Neural cell (in vitro differentiated cells): ENCODE measurements around the gene TRIM60. TPM values are rescaled to one million over a fixed set of nuclear protein-coding genes. Genes with fewer than 3 reads are reported as not detected.

Source experiments
- H2AFZ ChIP-seq: fragments of 200-600, 300-800 bp; sonication (generic), shearing (Covaris generic); 2 replicates; pipeline ENCODE4 v1.6.0; 2014; ENCODE audit warnings: low read depth, mild to moderate bottlenecking, antibody characterized with exemption, low read length, moderate library complexity
- H3F3A ChIP-seq: fragments of 200-600 bp; shearing (Covaris generic); 2 replicates; pipeline ENCODE4 v1.6.1; 2016; ENCODE audit warnings: mild to moderate bottlenecking, moderate library complexity, mixed read lengths, antibody characterized with exemption, low read length; ENCODE audit not compliant: insufficient read depth, poor library complexity, severe bottlenecking
- H3K27ac ChIP-seq: fragments of 200-600, 300-800 bp; sonication (generic), shearing (Covaris generic); 2 replicates; pipeline ENCODE4 v1.5.1; 2014; ENCODE audit warnings: mild to moderate bottlenecking, low read length, moderate library complexity
- H3K27me3 ChIP-seq: fragments of 300-800, 200-600 bp; sonication (generic), shearing (Covaris generic); 2 replicates; pipeline ENCODE4 v1.6.0; 2014; ENCODE audit warnings: mild to moderate bottlenecking, low read depth, low read length, moderate library complexity; ENCODE audit not compliant: insufficient read depth
- H3K36me3 ChIP-seq: fragments of 300-800, 200-600 bp; sonication (generic), shearing (Covaris generic); 2 replicates; pipeline ENCODE4 v1.5.1; 2014; ENCODE audit warnings: mild to moderate bottlenecking, antibody characterized with exemption, low read length, moderate library complexity; ENCODE audit not compliant: insufficient read depth
- H3K4me2 ChIP-seq: fragments of 300-800, 200-600 bp; sonication (generic), shearing (Covaris generic); 2 replicates; pipeline ENCODE4 v1.6.0; 2014; ENCODE audit warnings: mild to moderate bottlenecking, low read length
- H3K4me3 ChIP-seq: fragments of 300-800, 200-600 bp; sonication (generic), shearing (Covaris generic); 2 replicates; pipeline ENCODE4 v1.5.1; 2014; ENCODE audit warnings: mild to moderate bottlenecking, low read length, moderate library complexity
- H3K79me2 ChIP-seq: fragments of 200-600 bp; shearing (Covaris generic); replicated peaks from 2 replicates; pipeline ENCODE4 v1.6.0; 2014; ENCODE audit warnings: mild to moderate bottlenecking, low read length, moderate library complexity; ENCODE audit not compliant: insufficient read depth
- H3K9ac ChIP-seq: fragments of 300-800, 200-600 bp; sonication (generic), shearing (Covaris generic); 2 replicates; pipeline ENCODE4 v1.6.1; 2016; ENCODE audit warnings: mild to moderate bottlenecking, low read length, mixed read lengths
- H3K9me2 ChIP-seq: fragments of 200-600 bp; shearing (Covaris generic); 2 replicates; pipeline ENCODE4 v1.6.1; 2016; ENCODE audit warnings: mild to moderate bottlenecking, low read length, mixed read lengths; ENCODE audit not compliant: insufficient read depth
- H3K9me3 ChIP-seq: fragments of 200-600, 300-800 bp; sonication (generic), shearing (Covaris generic); 2 replicates; pipeline ENCODE4 v1.6.1; 2016; ENCODE audit warnings: mild to moderate bottlenecking, mixed run types, low read length, moderate library complexity, mixed read lengths
- H4K20me1 ChIP-seq: fragments of 200-600 bp; shearing (Covaris generic); 2 replicates; pipeline ENCODE4 v1.6.1; 2016; ENCODE audit warnings: mild to moderate bottlenecking, mixed run types; ENCODE audit not compliant: insufficient read depth
- EP300 ChIP-seq: fragments of 450-650 bp; conservative IDR thresholded peaks from 2 replicates; pipeline ENCODE4 v1.6.1; 2014; ENCODE audit warnings: antibody characterized with exemption, mild to moderate bottlenecking, moderate library complexity; ENCODE audit not compliant: poor library complexity, severe bottlenecking
- EZH2 ChIP-seq: fragments of 200-600, 300-800 bp; shearing (Covaris generic), sonication (generic); IDR thresholded peaks from 2 replicates; pipeline ENCODE4 v1.6.1; 2014; ENCODE audit warnings: antibody characterized with exemption, low read length, borderline replicate concordance, mild to moderate bottlenecking; ENCODE audit not compliant: insufficient read depth, poor library complexity, severe bottlenecking
- MXI1 ChIP-seq: fragments of 450-650 bp; conservative IDR thresholded peaks from 2 replicates; pipeline ENCODE4 v1.6.1; 2014; ENCODE audit warnings: antibody characterized with exemption, mild to moderate bottlenecking; ENCODE audit not compliant: poor library complexity, severe bottlenecking
- POLR2AphosphoS5 ChIP-seq: IDR thresholded peaks from 2 replicates; pipeline ENCODE4 v1.6.1; 2012
- RAD21 ChIP-seq: fragments of 450-650 bp; conservative IDR thresholded peaks from 2 replicates; pipeline ENCODE4 v1.6.1; 2014; ENCODE audit warnings: antibody characterized with exemption, mild to moderate bottlenecking, moderate library complexity
- SMC3 ChIP-seq: fragments of 450-650 bp; conservative IDR thresholded peaks from 2 replicates; pipeline ENCODE4 v1.6.1; 2014; ENCODE audit warnings: antibody characterized with exemption, mild to moderate bottlenecking, moderate library complexity; ENCODE audit not compliant: poor library complexity
- TAF1 ChIP-seq: IDR thresholded peaks from 2 replicates; pipeline ENCODE4 v1.6.1; 2012; ENCODE audit warnings: low read depth
- polyA plus RNA-seq: library from polyadenylated mRNA; depleted of rRNA; stranded (reverse); fragments of >200 nt; gene quantifications from 2 replicates; pipeline ENCODE4 v1.2.3, GENCODE V29; 2014
- TF ChIP-seq, protein P1 (sequence below): IDR thresholded peaks from 2 replicates; pipeline ENCODE4 v1.6.1; 2012; ENCODE audit warnings: borderline replicate concordance
- TF ChIP-seq, protein P2 (sequence below): fragments of 450-650 bp; IDR thresholded peaks from 2 replicates; pipeline ENCODE4 v1.5.1; 2014; ENCODE audit warnings: antibody characterized with exemption, mild to moderate bottlenecking, moderate library complexity; ENCODE audit not compliant: poor library complexity, severe bottlenecking

The TRIM60 gene
- polyA plus RNA-seq, 1 donor from 2014 or later = not detected

DNA sequence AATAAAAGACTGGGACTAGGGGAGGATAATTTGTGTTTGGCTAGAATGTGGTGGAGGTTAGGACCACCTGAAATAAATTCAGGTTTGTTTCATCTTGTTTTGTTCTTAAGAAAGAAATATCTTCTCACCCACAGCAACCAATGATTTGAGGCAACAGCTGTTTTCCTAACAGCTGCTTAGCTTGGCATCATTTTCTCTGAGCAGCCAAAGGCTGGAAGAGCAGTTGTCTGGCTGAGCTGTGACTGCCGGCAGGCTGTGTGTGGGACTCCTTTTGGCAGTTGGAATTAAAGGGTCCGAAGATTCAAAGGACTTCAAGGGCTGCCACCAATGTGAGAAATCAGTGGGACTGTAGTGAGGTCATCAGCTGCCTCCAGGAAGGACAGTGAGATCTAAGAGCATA lies 26.9 kb downstream of the TRIM60 start:
- Histone ChIP-seq H3K27me3 (no peaks in the 10 kb centered on the region), H3K36me3 (no peaks in the 10 kb centered on the region), H3K9me3 (no peaks in the 10 kb centered on the region), H3F3A (no peaks in the 10 kb centered on the region), H2AFZ (no peak overlapping the region), H4K20me1 (no peaks in the 10 kb centered on the region), H3K9me2 (no peaks in the 10 kb centered on the region), H3K9ac (no peak overlapping the region), H3K4me3 (no peak overlapping the region), H3K27ac (no peak overlapping the region), H3K4me2 (no peak overlapping the region), H3K79me2 (no peaks in the 10 kb centered on the region)
- TF ChIP-seq POLR2AphosphoS5 (no peak), EP300 (no peak), EZH2 (no peak), TAF1 (no peak)

DNA sequence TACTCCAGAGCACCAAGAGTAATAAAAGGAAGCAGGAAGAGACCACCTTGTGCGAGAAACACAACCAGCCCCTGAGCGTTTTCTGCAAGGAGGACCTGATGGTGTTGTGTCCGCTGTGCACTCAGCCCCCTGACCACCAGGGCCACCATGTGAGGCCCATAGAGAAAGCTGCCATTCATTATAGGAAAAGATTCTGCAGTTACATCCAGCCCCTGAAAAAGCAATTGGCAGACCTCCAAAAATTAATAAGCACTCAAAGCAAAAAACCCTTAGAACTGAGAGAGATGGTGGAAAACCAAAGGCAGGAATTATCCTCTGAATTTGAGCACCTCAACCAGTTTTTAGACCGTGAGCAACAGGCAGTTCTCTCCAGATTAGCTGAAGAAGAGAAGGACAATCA lies 27.6 kb downstream of the TRIM60 start:
- no peak overlapping the region for H3K4me2 ChIP-seq
- H3K79me2 ChIP-seq = no peaks in the 10 kb centered on the region
- no peaks in the 10 kb centered on the region for H3K9me3 ChIP-seq
- H3K27me3 ChIP-seq = no peaks in the 10 kb centered on the region
- TF ChIP-seq POLR2AphosphoS5 (no peak), EZH2 (no peak), MXI1 (no peak), EP300 (no peak), RAD21 (no peak), SMC3 (no peak), TAF1 (no peak)
- TF ChIP-seq, protein P1, sequence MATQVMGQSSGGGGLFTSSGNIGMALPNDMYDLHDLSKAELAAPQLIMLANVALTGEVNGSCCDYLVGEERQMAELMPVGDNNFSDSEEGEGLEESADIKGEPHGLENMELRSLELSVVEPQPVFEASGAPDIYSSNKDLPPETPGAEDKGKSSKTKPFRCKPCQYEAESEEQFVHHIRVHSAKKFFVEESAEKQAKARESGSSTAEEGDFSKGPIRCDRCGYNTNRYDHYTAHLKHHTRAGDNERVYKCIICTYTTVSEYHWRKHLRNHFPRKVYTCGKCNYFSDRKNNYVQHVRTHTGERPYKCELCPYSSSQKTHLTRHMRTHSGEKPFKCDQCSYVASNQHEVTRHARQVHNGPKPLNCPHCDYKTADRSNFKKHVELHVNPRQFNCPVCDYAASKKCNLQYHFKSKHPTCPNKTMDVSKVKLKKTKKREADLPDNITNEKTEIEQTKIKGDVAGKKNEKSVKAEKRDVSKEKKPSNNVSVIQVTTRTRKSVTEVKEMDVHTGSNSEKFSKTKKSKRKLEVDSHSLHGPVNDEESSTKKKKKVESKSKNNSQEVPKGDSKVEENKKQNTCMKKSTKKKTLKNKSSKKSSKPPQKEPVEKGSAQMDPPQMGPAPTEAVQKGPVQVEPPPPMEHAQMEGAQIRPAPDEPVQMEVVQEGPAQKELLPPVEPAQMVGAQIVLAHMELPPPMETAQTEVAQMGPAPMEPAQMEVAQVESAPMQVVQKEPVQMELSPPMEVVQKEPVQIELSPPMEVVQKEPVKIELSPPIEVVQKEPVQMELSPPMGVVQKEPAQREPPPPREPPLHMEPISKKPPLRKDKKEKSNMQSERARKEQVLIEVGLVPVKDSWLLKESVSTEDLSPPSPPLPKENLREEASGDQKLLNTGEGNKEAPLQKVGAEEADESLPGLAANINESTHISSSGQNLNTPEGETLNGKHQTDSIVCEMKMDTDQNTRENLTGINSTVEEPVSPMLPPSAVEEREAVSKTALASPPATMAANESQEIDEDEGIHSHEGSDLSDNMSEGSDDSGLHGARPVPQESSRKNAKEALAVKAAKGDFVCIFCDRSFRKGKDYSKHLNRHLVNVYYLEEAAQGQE = no peak
- TF ChIP-seq, protein P2, sequence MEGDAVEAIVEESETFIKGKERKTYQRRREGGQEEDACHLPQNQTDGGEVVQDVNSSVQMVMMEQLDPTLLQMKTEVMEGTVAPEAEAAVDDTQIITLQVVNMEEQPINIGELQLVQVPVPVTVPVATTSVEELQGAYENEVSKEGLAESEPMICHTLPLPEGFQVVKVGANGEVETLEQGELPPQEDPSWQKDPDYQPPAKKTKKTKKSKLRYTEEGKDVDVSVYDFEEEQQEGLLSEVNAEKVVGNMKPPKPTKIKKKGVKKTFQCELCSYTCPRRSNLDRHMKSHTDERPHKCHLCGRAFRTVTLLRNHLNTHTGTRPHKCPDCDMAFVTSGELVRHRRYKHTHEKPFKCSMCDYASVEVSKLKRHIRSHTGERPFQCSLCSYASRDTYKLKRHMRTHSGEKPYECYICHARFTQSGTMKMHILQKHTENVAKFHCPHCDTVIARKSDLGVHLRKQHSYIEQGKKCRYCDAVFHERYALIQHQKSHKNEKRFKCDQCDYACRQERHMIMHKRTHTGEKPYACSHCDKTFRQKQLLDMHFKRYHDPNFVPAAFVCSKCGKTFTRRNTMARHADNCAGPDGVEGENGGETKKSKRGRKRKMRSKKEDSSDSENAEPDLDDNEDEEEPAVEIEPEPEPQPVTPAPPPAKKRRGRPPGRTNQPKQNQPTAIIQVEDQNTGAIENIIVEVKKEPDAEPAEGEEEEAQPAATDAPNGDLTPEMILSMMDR = no peak
- H3K9ac ChIP-seq = no peak overlapping the region
- no peaks in the 10 kb centered on the region for H3K9me2 ChIP-seq
- no peak overlapping the region for H3K27ac ChIP-seq
- H3F3A ChIP-seq = no peaks in the 10 kb centered on the region
- no peaks in the 10 kb centered on the region for H4K20me1 ChIP-seq
- H2AFZ ChIP-seq = no peak overlapping the region
- no peak overlapping the region for H3K4me3 ChIP-seq
- no peaks in the 10 kb centered on the region for H3K36me3 ChIP-seq

DNA sequence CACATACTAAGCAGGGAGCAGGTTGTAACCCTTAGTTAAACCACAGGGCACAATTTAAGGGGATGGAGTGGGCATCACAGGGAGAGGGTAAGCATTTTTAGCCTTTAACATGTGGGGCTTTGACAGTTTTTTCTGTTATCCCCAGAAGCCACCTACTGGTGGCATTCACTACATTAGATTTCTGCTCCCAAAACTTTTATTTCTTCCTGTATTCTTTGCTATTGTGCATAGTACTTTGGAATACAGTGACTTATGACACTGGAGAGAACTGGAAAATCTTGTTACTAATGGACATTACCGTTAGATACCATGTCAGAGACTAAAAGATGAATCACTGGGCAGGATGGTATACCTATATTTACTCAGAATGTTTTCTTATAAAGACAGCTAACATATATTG lies 29.1 kb downstream of the TRIM60 start:
- H3K27me3 ChIP-seq = no peaks in the 10 kb centered on the region
- no peaks in the 10 kb centered on the region for H4K20me1 ChIP-seq
- no peaks in the 10 kb centered on the region for H3K79me2 ChIP-seq
- H3K9me2 ChIP-seq = no peaks in the 10 kb centered on the region
- H3K9me3 ChIP-seq = no peaks in the 10 kb centered on the region
- H2AFZ ChIP-seq = no peak overlapping the region
- no peak overlapping the region for H3K4me3 ChIP-seq
- H3K36me3 ChIP-seq = no peaks in the 10 kb centered on the region
- H3F3A ChIP-seq = no peaks in the 10 kb centered on the region
- H3K27ac ChIP-seq = no peak overlapping the region
- H3K9ac ChIP-seq = no peak overlapping the region
- H3K4me2 ChIP-seq = no peak overlapping the region
- TF ChIP-seq EZH2 (no peak), MXI1 (no peak), EP300 (no peak), TAF1 (no peak), SMC3 (no peak), RAD21 (no peak), POLR2AphosphoS5 (no peak)
- TF ChIP-seq, protein P2 = no peak
- TF ChIP-seq, protein P1 = no peak
